Tibial artery (tissue), 4 donors: ENCODE results near the gene SIAH3.

Experiments used
- DNase-seq, 2 donors: peaks; one replicate each; pipeline ENCODE4 v3.0.0-alpha.2; 2019
- H3K27ac ChIP-seq, 2 donors: fragments of 200-600 bp; sonication (generic) in 1 of 2; 1 replicate in 1 of 2; 2 replicates in 1 of 2; pipeline ENCODE4 v1.5.1; 2018 to 2019; ENCODE audit warnings: mild to moderate bottlenecking in 1 of 2
- H3K27me3 ChIP-seq, 2 donors: fragments of 200-600 bp; sonication (generic) in 1 of 2; one replicate each; pipeline versions ENCODE4 v1.5.1 to v1.6.0; 2016 to 2019
- H3K36me3 ChIP-seq, 3 donors: fragments of 200-600 bp; sonication (generic) in 2 of 3; one replicate each; pipeline ENCODE4 v1.5.1; 2016 to 2019; ENCODE audit warnings: mild to moderate bottlenecking in 2 of 3
- H3K4me1 ChIP-seq, 4 donors: fragments of 200-600 bp; sonication (generic) in 2 of 4; 1 replicate in 3 of 4; 2 replicates in 1 of 4; pipeline ENCODE4 v1.5.1; 2016 to 2019
- H3K4me3 ChIP-seq, 2 donors: fragments of 200-600 bp; sonication (generic) in 1 of 2; 1 replicate in 1 of 2; 2 replicates in 1 of 2; pipeline ENCODE4 v1.5.1; 2018 to 2019; ENCODE audit warnings: mild to moderate bottlenecking in 2 of 2
- H3K9me3 ChIP-seq, 3 donors: fragments of 200-600 bp; sonication (generic) in 1 of 3; one replicate each; pipeline ENCODE4 v1.5.1; 2016 to 2019
- intact Hi-C: fragments of 100-400 bp; cut with DNase I; formaldehyde crosslinking; loops from one replicate; pipeline ENCODE4 v1.15.0; 2023; ENCODE audit warnings: low total_unique reads
- TF ChIP-seq, protein P1 (sequence below), 2 experiments: fragments of 200-600 bp in 1 of 2; fragments of 450-650 bp in 1 of 2; IDR thresholded peaks; one replicate each; pipeline ENCODE4 v1.5.1; 2017 to 2019; ENCODE audit warnings: antibody characterized with exemption in 2 of 2, mild to moderate bottlenecking in 1 of 2, moderate library complexity in 1 of 2

Gene SIAH3

DNA sequence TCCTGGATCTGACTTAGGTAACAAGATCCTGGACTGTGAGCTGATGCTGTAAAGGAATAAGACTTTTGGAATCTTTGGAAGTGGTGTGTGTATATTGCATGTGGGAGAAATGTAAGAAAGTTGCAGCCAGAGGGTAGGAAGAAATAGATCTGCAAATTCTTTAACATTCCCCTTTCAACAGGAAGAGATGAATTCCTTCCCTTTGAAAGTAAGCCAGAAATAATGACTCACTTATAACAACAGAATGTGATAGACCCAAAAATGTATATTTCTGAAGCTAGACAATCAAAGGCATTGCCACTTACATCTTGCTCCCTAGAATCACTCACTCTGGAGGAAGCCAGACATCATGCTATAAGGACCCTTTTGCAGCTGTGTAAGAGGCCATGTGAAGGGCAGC is 9.8 kb upstream of the SIAH3 start:
- intact Hi-C loops: no loop called here
- peaks cover 0 to 2% of the 10 kb centered on the region in 2 donors for H3K27me3 ChIP-seq
- H3K4me3 ChIP-seq: no peak overlapping the region
- no peaks in the 10 kb centered on the region for H3K9me3 ChIP-seq
- TF ChIP-seq, protein P1, sequence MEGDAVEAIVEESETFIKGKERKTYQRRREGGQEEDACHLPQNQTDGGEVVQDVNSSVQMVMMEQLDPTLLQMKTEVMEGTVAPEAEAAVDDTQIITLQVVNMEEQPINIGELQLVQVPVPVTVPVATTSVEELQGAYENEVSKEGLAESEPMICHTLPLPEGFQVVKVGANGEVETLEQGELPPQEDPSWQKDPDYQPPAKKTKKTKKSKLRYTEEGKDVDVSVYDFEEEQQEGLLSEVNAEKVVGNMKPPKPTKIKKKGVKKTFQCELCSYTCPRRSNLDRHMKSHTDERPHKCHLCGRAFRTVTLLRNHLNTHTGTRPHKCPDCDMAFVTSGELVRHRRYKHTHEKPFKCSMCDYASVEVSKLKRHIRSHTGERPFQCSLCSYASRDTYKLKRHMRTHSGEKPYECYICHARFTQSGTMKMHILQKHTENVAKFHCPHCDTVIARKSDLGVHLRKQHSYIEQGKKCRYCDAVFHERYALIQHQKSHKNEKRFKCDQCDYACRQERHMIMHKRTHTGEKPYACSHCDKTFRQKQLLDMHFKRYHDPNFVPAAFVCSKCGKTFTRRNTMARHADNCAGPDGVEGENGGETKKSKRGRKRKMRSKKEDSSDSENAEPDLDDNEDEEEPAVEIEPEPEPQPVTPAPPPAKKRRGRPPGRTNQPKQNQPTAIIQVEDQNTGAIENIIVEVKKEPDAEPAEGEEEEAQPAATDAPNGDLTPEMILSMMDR (IDR thresholded peaks at IDR 0.05): no peak
- DNase-seq: no peak
- H3K36me3 ChIP-seq: no peaks in the 10 kb centered on the region
- no peak overlapping the region for H3K27ac ChIP-seq
- H3K4me1 ChIP-seq: no peaks in the 10 kb centered on the region

DNA sequence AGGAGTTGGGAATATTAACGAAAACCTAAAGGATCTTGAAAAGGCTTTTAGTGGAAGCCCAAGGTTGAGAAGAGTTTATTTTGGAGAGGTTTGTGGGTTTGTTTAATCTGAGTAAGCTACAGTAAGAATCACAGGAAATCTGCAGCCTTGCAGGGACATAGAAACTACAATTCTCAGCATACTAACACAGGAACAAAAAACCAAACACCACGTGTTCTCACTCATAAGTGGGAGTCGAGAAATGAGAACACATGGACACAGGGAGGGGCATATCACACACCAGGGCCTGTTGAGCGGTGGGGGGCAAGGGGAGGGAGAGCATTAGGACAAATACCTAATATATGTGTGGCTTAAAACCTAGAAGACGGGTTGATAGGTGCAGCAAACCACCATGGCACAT is 8.7 kb upstream of the SIAH3 start:
- no peaks in the 10 kb centered on the region for H3K9me3 ChIP-seq
- DNase-seq: no peak
- no peaks in the 10 kb centered on the region for H3K4me1 ChIP-seq
- H3K4me3 ChIP-seq: no peak overlapping the region
- H3K27ac ChIP-seq: no peak overlapping the region
- TF ChIP-seq, protein P1 (IDR thresholded peaks at IDR 0.05): no peak
- H3K27me3 ChIP-seq: peaks cover 0 to 2% of the 10 kb centered on the region in 2 donors
- intact Hi-C loops: no loop called here
- no peaks in the 10 kb centered on the region for H3K36me3 ChIP-seq

- TF ChIP-seq, protein P1 (IDR thresholded peaks at IDR 0.05): no peak
- intact Hi-C loops: no loop called here
- no peak for DNase-seq
Observed at GRCh38 chr13:45859705-45860104, 8.2 kb upstream of the SIAH3 start.

DNA sequence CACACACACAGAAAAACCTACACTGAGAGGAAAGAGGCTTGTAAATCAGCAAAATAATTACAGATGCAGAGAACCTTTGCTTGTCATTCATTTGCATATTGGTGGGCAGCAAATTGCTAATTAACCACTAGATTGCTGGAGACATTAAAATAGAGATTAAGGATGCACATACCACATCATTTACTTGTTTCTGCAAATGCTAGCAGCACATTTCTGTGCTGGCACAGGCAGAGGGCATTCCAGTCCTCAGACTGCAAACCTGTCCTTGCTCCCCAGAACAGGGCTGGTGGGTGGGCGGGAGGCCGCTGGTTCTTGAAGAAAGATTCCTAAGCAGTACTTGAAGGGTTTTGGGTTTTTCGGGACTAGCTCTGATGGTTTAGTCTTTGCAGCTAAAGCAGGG is 941 bp upstream of the SIAH3 start:
- no peak overlapping the region for H3K4me3 ChIP-seq
- TF ChIP-seq, protein P1 (IDR thresholded peaks at IDR 0.05): no peak
- intact Hi-C loops: no loop called here
- no peaks in the 10 kb centered on the region for H3K36me3 ChIP-seq
- no peak for DNase-seq
- no peak overlapping the region for H3K27ac ChIP-seq
- peaks cover 0 to 9% (median 0%) of the 10 kb centered on the region in 3 donors for H3K9me3 ChIP-seq
- H3K4me1 ChIP-seq: peaks cover 0 to 22% (median 17%) of the 10 kb centered on the region in 4 donors
- peaks cover 0 to 54% of the 10 kb centered on the region in 2 donors for H3K27me3 ChIP-seq

More at GRCh38 chr13:45859705-45860104, 8.2 kb upstream of the SIAH3 start:
- Histone ChIP-seq H3K4me1 (no peaks in the 10 kb centered on the region), H3K27me3 (peaks cover 0 to 2% of the 10 kb centered on the region in 2 donors), H3K27ac (no peak overlapping the region), H3K9me3 (peaks cover 0 to 2% (median 0%) of the 10 kb centered on the region in 3 donors), H3K36me3 (no peaks in the 10 kb centered on the region), H3K4me3 (no peak overlapping the region)

- Histone ChIP-seq H3K27me3 (peaks cover 0 to 59% of the 10 kb centered on the region in 2 donors), H3K27ac (no peak overlapping the region), H3K4me1 (peaks cover 0 to 22% (median 17%) of the 10 kb centered on the region in 4 donors), H3K9me3 (peaks cover 0 to 9% (median 0%) of the 10 kb centered on the region in 3 donors), H3K36me3 (no peaks in the 10 kb centered on the region), H3K4me3 (no peak overlapping the region)
- TF ChIP-seq, protein P1 (IDR thresholded peaks at IDR 0.05): no peak
- intact Hi-C loops: no loop called here
- DNase-seq: no peak
Observed at GRCh38 chr13:45851956-45852355, 403 bp upstream of the SIAH3 start.
